GM19468 (cell line): Measurements from ENCODE around the gene TDRD7.
"Not testable (repeated sequence)": the region's sequence is repeated elsewhere in the genome, so short reads cannot be mapped to it uniquely, and the experiment has no call there.

ENCODE experiments used
- ATAC-seq: cut with Tn5 transposase; IDR thresholded peaks from one replicate; pipeline ENCODE4 v1.9.1; 2021; ENCODE audit warnings: mild to moderate bottlenecking, moderate library complexity, moderate number of reproducible peaks; ENCODE audit not compliant: unreplicated experiment; ENCODE audit errors: extremely low read depth

The TDRD7 gene

GRCh38 chr9:97418880-97419279 lies 7.0 kb downstream of the TDRD7 start:
- ATAC-seq, result no peak

- ATAC-seq, result no peak
Observed at GRCh38 chr9:97419309-97419867, 7.5 kb downstream of the TDRD7 start.

DNA sequence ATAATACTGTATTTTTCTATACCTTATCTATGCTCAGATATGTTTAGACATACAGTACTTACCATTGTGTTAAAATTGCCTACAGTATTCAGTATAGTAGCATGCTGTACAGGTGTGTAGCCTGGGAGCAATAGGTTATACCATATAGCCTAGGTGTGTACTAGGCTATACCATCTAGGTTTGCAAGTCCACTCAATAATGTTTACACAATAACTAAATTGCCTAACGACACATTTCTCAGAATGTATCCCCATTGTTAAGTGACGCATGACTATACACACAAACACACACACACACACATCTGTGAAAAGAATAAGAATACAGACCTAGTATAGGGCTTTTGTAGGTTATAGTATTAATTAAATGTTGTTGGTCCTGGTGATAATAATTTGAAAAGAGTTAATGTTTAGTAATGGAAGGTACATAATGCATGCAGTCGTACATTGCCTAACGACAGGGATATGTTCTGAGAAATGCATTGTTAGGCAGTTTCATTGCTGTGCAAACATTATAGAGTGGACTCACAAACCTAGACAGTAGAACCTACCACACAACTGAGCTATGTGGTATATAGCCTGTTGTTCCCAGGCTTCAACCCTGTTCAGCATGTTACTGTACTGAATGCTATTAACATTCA lies 13.6 kb downstream of the TDRD7 start:
- no peak for ATAC-seq

- no peak for ATAC-seq
Observed at GRCh38 chr9:97425973-97426336, 14.1 kb downstream of the TDRD7 start.

DNA sequence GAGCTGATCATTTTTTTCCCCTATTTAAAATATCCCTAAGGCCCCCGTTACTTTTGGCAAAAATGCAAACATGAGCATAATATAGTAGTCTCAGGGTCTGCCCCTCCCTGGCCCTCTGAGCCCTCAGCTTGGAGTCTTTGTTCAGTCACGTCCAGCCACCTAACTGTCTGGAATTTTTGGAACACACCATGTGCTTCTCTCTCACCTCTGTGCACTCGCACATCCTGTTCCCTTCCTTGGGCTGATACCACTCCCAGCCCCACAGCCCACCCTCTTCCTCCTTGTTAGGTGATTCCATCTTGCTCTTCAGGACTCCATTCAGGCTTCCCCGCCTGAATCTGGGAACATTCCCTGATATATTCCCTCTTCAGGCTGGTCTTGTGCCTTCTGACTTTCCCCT lies 16.0 kb downstream of the TDRD7 start:
- no peak for ATAC-seq

DNA sequence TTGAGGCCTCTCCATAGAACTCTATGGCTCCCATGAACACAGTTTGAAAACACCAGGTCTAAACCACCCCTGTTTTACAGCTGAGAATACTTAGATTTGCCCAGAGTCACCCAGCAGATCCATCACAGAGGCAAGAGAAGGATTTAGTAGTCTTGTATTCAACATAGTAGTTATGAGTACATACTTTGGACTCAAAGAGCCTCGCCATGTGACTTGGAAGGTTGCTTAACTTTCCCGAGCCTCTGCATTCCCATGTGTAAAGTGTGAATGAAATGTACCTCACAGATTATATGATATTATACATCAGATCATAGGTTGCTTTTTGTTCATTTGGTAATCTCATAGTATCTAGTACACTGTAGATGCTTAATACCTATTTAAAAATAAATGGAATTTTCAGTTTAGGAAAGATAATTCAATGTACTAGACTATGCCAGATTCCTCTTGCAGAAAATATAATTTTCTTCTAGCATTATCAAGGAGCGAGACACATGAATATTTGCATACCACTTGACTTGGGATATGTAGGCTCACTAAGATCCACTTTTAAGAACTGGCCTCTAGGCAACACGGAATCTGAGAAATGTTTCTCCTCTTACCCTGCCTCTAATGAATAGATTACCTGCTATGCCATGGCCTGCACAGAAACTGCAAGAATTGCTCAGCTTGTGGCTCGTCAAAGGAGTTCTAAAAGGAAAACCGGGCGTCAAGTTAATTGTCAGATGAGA lies 18.6 kb downstream of the TDRD7 start:
- ATAC-seq, result no peak

DNA sequence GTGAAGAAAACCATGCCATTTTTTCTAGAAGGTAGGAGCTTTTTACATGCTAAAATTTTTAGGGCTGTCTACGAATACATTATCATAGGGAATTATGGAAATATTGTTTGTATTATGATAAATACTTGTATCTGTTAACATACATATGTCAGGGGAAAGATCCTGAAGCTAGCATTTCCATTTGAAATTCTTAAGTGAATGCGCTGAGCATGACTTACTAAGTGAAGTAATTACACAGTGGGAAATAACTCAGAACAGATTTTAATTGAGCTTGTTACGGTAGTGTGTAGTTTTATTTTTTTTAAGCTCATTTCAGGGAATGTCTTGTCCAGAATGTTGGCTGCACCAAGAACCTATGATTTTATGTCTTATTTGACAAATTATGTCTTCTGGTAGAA lies 19.1 kb downstream of the TDRD7 start:
- no peak for ATAC-seq

DNA sequence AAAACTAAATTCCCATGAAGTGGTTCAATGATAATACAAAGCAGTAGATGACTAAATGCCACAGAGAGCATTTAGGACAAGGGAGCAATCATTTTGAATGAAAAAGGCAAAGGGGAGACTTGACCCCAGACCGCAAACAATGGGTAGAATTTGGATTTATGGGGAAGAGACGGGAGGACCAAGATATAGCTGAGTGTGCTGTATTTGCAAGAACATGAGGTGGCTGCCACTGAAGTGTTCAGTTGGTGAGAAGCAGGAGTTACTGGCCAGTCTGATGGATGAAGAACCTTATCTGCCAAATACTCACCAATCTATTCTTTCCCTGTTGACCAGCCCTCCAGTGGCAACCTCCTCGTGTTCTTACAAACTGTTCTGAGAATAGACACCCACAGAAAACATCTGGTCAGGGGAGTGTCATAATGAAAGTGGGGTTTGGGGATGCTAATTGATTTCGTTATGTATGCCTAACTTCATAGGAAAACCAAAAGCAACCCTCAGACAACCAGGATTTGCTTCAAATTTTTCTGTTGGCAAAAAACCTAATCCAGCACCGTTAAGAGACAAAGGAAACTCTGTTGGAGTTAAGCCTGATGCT lies 19.8 kb downstream of the TDRD7 start:
- no peak for ATAC-seq

DNA sequence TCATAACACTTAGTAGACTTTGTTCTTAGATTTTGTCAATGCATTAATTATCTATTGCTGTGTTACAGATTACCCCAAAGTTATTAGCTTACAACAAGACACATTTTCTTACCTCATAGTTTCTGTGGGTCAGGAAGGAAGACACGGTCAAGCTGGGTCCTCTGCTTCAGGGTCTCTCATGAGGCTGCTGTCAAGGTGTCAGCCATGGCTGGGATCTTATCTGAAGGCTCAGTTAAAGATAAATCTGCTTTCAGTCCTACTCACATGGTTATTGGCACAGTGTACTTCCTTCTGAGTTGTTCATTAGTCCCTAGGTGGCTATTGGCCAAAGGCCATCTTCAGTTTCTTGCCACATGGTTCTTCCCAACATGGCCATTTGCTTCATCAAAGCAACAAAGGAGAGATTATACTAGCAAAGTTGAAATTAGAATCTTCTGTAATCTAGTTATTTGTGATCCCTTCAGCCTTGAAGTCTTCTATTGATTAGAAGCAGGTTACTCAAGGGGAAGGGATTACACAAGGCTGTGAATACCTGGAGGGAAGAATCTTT lies 25.2 kb downstream of the TDRD7 start:
- ATAC-seq, result no peak

GRCh38 chr9:97438257-97438656 lies 26.4 kb downstream of the TDRD7 start:
- no peak for ATAC-seq

- ATAC-seq, result no peak
Observed at GRCh38 chr9:97438666-97439065, 26.8 kb downstream of the TDRD7 start.

DNA sequence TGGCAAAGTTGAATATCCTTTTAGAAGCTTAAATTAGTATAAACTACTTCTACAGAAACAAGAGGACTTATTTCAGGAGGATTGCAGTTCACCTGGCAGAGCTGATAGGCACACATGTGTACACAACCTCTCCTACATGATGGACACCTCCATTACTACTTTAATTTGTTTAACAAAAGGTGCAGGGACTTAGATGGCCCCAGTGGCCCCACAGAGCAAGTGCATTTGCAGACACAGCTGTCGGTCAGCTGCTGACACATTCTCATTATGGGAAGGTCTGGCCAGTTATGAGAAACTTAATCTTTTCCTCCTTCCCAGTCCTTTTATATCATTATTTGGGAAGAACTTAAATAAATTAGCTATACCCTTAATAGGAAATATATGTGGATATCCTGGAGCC lies 28.3 kb downstream of the TDRD7 start:
- ATAC-seq, result no peak

GRCh38 chr9:97441729-97442128 lies 29.8 kb downstream of the TDRD7 start:
- no peak for ATAC-seq

DNA sequence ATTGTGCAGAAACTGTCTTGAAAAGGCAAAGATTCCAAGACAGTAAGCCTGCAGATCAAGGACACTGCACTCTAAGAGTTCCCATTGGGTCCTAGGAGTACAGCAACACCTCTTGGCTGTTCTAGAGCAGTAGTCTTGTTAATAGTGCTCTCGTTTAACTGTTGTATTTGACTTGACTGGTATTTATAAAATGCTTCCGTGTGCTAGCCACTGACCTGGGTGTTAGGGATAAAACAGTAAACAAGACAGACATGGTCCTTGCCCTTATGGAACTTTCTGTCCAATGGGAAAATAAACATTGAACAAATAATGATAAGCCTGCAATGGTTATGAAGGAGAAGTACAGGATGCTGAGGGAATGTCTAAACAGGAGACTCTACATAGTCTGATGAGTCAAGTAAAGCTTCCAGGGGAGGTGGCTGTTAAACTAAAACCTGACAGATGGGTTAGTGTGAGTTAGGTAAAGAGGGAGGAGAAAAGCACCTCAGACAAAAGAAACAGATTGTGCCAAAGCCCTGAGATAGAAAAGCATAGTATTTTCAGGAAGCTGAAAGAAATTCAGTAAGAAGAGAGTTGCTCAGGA lies 33.3 kb downstream of the TDRD7 start:
- ATAC-seq, result no peak

- no peak for ATAC-seq
Observed at GRCh38 chr9:97447001-97447400, 35.1 kb downstream of the TDRD7 start.

- ATAC-seq, result not testable (repeated sequence)
Observed at GRCh38 chr9:97453573-97453972, 41.7 kb downstream of the TDRD7 start.

DNA sequence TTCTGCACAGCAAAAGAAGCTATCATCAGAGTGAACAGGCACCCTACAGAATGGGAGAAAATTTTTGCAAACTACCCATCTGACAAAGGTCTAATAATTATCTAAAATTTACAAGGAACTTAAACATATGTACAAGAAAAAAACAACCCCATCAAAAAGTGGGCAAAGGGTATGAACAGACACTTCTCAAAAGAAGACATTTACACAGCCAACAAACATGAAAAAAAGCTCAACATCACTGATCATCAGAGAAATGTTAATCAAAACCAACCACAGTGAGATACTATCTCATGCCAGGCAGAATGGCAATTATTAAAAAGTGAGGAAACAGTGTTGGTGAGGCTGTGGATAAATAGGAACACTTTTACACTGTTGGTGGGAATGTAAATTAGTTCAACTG lies 44.9 kb downstream of the TDRD7 start:
- ATAC-seq, result not testable (repeated sequence)

DNA sequence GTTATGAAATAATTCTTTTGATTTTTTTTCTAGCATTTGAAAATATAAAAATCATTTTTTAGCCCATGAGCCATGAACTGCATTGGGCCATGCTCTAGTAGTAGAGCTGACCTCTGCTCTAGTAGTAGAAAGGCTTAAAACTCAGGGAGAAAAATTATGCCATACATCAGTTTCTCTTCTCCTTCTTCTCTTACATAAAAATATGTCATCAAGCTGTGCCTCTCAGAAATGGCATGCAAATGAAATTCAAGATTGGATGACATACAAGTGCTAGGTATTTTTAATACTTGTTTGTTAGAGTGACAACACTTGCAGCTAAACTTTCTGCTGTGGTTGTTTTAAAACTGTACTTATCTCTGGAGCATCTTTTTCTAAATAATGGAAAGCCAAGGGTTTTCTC lies 47.4 kb downstream of the TDRD7 start:
- no peak for ATAC-seq

DNA sequence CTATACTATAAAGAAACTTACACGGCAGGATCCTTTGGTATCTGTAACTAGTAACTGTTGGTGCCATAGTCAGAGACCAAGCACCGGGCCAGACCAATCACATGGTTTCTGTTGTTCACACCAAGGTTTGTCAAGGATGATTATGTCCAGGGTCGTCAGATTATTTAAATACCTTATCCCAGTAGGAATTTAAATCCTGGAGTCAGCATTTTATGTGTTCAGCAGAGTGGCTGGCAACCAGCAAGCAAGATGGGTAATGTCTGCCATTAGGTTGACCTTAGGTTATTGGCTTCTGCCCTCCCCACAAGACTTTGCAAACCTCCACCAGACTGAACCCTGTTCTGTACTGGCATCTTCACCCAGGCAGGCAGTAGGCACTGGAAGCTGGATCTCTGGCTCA lies 50.3 kb downstream of the TDRD7 start:
- no peak for ATAC-seq

DNA sequence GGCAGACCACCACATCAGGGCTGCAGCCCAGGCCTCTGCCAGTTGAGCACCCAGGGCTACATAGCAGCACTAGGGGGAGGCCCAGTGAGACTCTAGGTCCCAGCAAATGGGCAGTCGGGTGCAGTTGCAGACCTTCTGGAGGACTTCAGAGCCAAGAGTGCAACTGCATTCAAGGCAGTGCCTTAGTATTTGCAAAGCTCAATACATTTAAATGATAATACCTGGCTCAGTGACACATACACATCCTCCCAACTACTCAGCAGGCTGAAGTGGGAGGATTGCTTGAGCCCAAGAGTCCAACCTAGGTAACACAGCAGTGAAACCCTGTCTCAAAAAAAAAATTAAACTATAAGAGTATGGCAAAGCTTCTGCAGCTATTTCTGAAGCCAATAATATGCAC lies 51.0 kb downstream of the TDRD7 start:
- no peak for ATAC-seq
